Activated T-helper 1 cell treated with anti-CD3 and anti-CD28 coated beads, Interleukin-12 subunit alpha, Interleukin-12 subunit beta, Interleukin-2, Interleukin-4 antibody, amounts not matched to agents 30 ng/mL and 10 ng/mL and 1 ng/mL, durations not matched to agents 14 hours and 24 hours and 36 hours (primary cell): ENCODE results near the gene RPH3AL. TPM values are rescaled to one million over a fixed set of nuclear protein-coding genes. Genes with fewer than 3 reads are reported as not detected.

Experiments
- DNase-seq: peaks from one replicate; pipeline ENCODE4 v3.0.0; 2021; ENCODE audit warnings: low spot score
- H3K27ac Mint-ChIP-seq: one replicate; pipeline ENCODE4 v1.8.0; 2021; ENCODE audit warnings: mild to moderate bottlenecking, mixed read lengths
- H3K27me3 Mint-ChIP-seq: one replicate; pipeline ENCODE4 v1.8.0; 2022; ENCODE audit warnings: mild to moderate bottlenecking, moderate library complexity, mixed read lengths; ENCODE audit not compliant: insufficient read depth
- H3K36me3 Mint-ChIP-seq: one replicate; pipeline ENCODE4 v1.8.0; 2021; ENCODE audit warnings: low read depth, mixed read lengths
- H3K4me1 Mint-ChIP-seq: one replicate; pipeline ENCODE4 v1.8.0; 2021; ENCODE audit warnings: low read depth, mixed read lengths
- H3K4me3 Mint-ChIP-seq: one replicate; pipeline ENCODE4 v1.8.0; 2021; ENCODE audit warnings: mild to moderate bottlenecking, moderate library complexity, mixed read lengths
- H3K9me3 Mint-ChIP-seq: one replicate; pipeline ENCODE4 v1.8.0; 2021; ENCODE audit warnings: mixed read lengths
- intact Hi-C: fragments of 100-400 bp; cut with micrococcal nuclease; formaldehyde crosslinking; loops from one replicate; pipeline ENCODE4 v1.15.1; 2024
- total RNA-seq: library from RNA; stranded (reverse); gene quantifications from 2 replicates; pipeline ENCODE4 v1.2.3, GENCODE V29; 2022

RPH3AL gene
- total RNA-seq, 1 donor from 2014 or later = 2.3 TPM

DNA sequence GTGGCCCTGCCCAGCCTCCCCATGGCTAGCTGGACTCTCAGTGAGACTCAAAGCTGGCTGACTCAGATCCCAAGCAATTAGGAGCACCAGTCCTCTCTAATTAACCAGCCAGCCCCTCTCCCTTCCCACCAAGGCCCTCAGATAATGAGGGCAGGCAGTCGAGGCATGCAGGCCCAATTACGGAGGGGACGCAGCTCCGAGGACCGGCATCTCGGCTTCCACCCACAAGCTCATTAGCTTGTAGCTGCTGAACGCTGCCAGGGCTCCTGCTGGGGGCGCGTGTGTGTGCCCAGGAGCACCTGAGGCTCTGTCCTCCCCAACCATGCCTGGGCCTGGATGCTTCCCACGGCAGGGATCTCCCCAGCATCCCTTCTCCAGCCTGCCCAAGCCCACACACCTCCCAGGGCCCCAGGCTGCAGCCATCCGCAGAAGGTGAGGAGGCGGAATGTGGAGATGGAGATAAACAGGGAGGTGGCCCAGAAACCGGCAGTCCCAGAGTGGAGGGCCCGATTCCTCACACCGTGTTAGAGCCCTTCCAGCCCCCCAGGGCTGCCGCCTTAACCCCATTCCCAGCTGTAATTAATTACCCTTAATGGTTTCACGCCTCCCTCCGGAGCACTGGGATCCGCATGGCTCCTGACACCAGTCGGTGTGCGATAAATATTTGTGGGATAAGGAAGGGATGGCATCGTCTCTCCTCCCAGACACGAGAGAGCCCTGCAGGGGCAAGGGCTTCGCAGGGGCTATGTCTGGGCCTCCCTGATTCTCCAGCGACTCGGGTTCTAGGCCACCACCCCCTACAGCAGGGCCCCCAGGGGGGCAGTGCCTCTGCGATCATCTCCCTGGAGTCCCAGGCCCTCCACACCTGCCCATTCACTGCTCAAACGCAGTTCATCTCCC, 42.2 kb downstream of the RPH3AL start:
- intact Hi-C loops = no loop called here
- DNase-seq = no peak
- no peaks in the 10 kb centered on the region for H3K27me3 Mint-ChIP-seq
- no peaks in the 10 kb centered on the region for H3K36me3 Mint-ChIP-seq
- H3K9me3 Mint-ChIP-seq = peaks cover 9% of the 10 kb centered on the region
- no peaks in the 10 kb centered on the region for H3K4me1 Mint-ChIP-seq
- no peak overlapping the region for H3K4me3 Mint-ChIP-seq
- H3K27ac Mint-ChIP-seq = no peak overlapping the region

DNA sequence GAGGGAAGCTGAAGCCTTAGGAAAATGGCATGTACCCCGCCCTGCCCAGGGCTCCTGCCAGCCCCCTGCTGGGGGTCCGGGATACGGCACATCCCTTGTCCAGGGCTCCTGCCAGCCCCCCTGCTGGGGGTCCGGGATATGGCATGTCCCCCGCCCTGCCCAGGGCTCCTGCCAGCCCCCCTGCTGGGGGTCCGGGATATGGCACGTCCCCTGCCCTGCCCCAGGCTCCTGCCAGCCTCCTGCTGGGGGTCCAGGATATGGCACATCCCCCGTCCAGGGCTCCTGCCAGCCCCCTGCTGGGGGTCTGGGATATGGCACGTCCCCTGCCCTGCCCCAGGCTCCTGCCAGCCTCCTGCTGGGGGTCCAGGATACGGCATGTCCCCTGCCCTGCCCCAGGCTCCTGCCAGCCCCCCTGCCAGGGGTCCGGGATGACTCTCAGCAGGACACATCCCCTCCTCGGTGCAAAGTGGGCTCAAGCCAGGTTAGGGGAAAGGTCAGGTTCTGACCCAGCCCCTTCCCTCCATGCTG, 43.2 kb downstream of the RPH3AL start:
- H3K27ac Mint-ChIP-seq = no peak overlapping the region
- no peak overlapping the region for H3K4me3 Mint-ChIP-seq
- H3K9me3 Mint-ChIP-seq = peaks cover under 1% of the 10 kb centered on the region
- no peaks in the 10 kb centered on the region for H3K4me1 Mint-ChIP-seq
- H3K27me3 Mint-ChIP-seq = no peaks in the 10 kb centered on the region
- intact Hi-C loops = no loop called here
- DNase-seq = no peak
- H3K36me3 Mint-ChIP-seq = no peaks in the 10 kb centered on the region

- no peak for DNase-seq
- Mint-ChIP-seq H3K27ac (no peak overlapping the region), H3K4me3 (no peak overlapping the region), H3K4me1 (no peaks in the 10 kb centered on the region), H3K9me3 (no peaks in the 10 kb centered on the region), H3K36me3 (no peaks in the 10 kb centered on the region), H3K27me3 (peaks cover 2% of the 10 kb centered on the region)
- intact Hi-C loops = no loop called here
These were observed 44.7 kb downstream of the RPH3AL start for GRCh38 chr17:307741-308507.

- Mint-ChIP-seq H3K4me3 (no peak overlapping the region), H3K27ac (no peak overlapping the region), H3K36me3 (no peaks in the 10 kb centered on the region), H3K9me3 (no peaks in the 10 kb centered on the region), H3K27me3 (peaks cover 2% of the 10 kb centered on the region), H3K4me1 (no peaks in the 10 kb centered on the region)
- intact Hi-C loops = no loop called here
- DNase-seq = no peak
These were observed 45.3 kb downstream of the RPH3AL start for GRCh38 chr17:307295-307691.

- Mint-ChIP-seq H3K4me3 (no peak overlapping the region), H3K4me1 (no peaks in the 10 kb centered on the region)
- no peak for DNase-seq
These were observed 45.9 kb downstream of the RPH3AL start for GRCh38 chr17:306536-307294.

DNA sequence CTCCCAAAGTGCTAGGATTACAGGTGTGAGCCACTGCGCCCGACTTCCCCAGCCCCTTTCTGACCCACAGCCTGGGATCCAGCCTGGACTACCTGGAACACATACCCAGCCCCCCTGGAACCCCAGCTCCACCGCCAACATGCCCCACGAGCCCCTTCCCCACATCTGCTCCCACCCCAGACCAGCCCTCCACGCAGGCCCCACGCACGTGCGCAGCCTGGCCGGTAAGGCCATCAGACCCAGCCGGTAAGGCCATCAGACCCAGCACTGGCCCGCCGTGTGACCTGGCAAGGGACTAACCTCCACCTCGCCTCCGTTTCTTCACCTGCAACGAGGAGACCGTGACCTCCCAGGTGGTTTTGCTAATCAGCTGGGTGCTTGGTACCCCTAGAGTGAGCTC, 46.5 kb downstream of the RPH3AL start:
- DNase-seq = no peak
- intact Hi-C loops = no loop called here
- H3K27me3 Mint-ChIP-seq = peaks cover 2% of the 10 kb centered on the region
- no peak overlapping the region for H3K4me3 Mint-ChIP-seq
- no peak overlapping the region for H3K27ac Mint-ChIP-seq
- H3K36me3 Mint-ChIP-seq = no peaks in the 10 kb centered on the region
- no peaks in the 10 kb centered on the region for H3K4me1 Mint-ChIP-seq
- H3K9me3 Mint-ChIP-seq = no peaks in the 10 kb centered on the region

More at GRCh38 chr17:306536-307294, 45.9 kb downstream of the RPH3AL start:
- no peak overlapping the region for H3K27ac Mint-ChIP-seq
- no peaks in the 10 kb centered on the region for H3K36me3 Mint-ChIP-seq
- no peaks in the 10 kb centered on the region for H3K9me3 Mint-ChIP-seq
- peaks cover 2% of the 10 kb centered on the region for H3K27me3 Mint-ChIP-seq
- intact Hi-C loops = no loop called here

DNA sequence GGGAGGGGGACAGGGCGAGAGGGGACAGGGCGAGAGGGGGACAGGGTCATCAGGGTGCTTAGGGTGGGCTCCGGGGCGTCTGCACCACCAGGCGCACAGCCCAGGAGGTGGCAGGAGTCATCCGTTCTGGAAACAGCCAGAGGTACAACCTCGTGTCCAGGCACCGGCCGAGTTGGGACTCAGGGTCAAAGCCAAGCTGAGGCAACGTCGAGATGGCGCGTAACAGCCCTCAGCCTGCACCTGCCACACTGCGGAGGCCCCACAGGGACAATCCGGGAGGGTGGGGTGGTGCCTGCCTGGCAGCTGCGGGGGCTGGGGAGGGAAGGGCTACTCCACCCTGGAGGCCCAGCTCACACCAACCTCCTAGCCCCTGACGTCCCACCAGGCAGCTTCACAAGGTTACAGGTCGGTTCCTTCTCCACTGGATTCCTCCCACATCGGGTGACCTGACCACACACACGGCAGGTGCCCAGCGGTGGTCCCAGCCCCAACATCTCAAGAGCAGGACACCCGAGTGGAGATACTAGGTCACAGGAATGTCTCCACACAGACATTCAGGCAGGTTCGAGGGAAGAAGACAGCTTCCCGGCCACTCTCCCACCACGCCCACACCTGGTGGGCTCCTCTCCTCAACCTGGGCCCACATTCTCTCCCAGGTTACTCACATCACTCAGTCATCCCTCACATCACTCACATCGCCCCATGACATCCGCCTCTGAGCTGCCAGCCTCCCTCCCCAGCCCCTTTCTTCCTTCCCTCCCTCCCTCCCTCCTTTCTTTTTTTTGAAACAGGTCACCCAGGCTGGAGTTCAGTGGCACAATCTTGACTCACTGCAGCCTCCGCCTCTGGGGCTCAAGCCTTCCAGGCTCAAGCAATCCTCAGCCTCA, 47.3 kb downstream of the RPH3AL start:
- no peak overlapping the region for H3K27ac Mint-ChIP-seq
- H3K4me1 Mint-ChIP-seq = no peaks in the 10 kb centered on the region
- H3K4me3 Mint-ChIP-seq = no peak overlapping the region
- DNase-seq = no peak
- intact Hi-C loops = no loop called here
- peaks cover 2% of the 10 kb centered on the region for H3K27me3 Mint-ChIP-seq
- H3K9me3 Mint-ChIP-seq = no peaks in the 10 kb centered on the region
- no peaks in the 10 kb centered on the region for H3K36me3 Mint-ChIP-seq

GRCh38 chr17:304461-304860, 48.1 kb downstream of the RPH3AL start:
- Mint-ChIP-seq H3K4me1 (no peaks in the 10 kb centered on the region), H3K4me3 (no peak overlapping the region), H3K27me3 (peaks cover 2% of the 10 kb centered on the region), H3K27ac (no peak overlapping the region), H3K36me3 (no peaks in the 10 kb centered on the region), H3K9me3 (no peaks in the 10 kb centered on the region)
- intact Hi-C loops = no loop called here
- DNase-seq = no peak

DNA sequence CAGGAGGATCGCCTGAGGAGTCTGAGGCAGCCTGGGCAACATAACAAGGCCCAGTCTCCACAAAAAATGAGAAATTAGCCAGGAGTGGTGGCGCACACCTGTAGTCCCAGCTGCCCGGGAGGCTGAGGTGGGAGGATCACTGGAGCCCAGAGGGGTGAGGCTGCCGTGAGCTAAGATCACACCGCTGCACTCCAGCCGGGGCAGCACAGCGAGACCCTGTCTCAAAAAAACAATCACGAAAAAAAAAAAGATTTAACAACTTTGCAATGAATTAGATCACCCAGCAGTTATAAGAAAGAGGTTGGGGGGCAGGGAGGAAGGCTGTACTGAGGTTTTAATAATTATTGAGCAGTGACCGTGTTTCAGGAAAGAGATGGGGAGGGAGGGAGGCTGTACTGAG, 49.4 kb downstream of the RPH3AL start:
- Mint-ChIP-seq H3K9me3 (no peaks in the 10 kb centered on the region), H3K4me1 (no peaks in the 10 kb centered on the region), H3K27me3 (peaks cover 2% of the 10 kb centered on the region), H3K27ac (no peak overlapping the region), H3K4me3 (no peak overlapping the region), H3K36me3 (no peaks in the 10 kb centered on the region)
- DNase-seq = no peak
- intact Hi-C loops = no loop called here

- Mint-ChIP-seq H3K9me3 (no peaks in the 10 kb centered on the region), H3K27me3 (peaks cover 2% of the 10 kb centered on the region), H3K36me3 (no peaks in the 10 kb centered on the region), H3K27ac (no peak overlapping the region), H3K4me1 (no peaks in the 10 kb centered on the region), H3K4me3 (no peak overlapping the region)
- DNase-seq = no peak
- intact Hi-C loops = no loop called here
These were observed 50.3 kb downstream of the RPH3AL start for GRCh38 chr17:302300-302698.

DNA sequence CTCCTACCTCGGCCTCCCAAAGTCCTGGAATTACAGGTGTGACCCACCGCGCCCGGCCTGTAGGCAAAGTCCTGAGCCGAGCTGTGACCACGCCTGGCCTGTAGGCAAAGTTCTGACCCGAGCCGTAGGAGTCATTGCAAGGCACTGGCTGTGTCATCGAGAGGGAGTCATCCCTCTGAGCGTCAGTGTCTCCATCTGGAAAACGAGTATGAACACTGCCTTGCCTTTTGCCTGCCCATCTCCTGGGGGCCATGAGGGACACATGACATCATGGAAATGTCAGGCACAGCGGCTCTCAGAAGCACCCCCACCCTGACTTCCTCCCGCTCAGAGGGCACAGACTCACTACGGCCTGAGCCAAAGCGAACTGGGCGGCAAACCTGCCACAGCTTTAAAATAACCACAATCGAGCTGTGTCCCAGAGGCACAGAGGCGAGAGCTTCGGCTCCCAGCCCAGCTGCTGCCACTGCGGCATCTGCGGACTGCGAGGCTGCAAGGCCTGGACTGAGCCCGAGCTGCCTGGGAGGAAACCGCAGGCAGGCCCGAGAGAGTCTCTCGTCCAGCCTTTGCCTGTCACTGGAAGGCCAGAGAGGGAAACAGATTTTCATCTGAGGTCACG, 50.8 kb downstream of the RPH3AL start:
- intact Hi-C loops = no loop called here
- Mint-ChIP-seq H3K9me3 (no peaks in the 10 kb centered on the region), H3K4me1 (no peaks in the 10 kb centered on the region), H3K27me3 (peaks cover 2% of the 10 kb centered on the region), H3K4me3 (no peak overlapping the region), H3K36me3 (no peaks in the 10 kb centered on the region), H3K27ac (no peak overlapping the region)
- no peak for DNase-seq

GRCh38 chr17:300881-301280, 51.7 kb downstream of the RPH3AL start:
- H3K36me3 Mint-ChIP-seq = no peaks in the 10 kb centered on the region
- no peaks in the 10 kb centered on the region for H3K9me3 Mint-ChIP-seq
- intact Hi-C loops = no loop called here
- H3K27me3 Mint-ChIP-seq = peaks cover 2% of the 10 kb centered on the region
- no peaks in the 10 kb centered on the region for H3K4me1 Mint-ChIP-seq
- H3K4me3 Mint-ChIP-seq = no peak overlapping the region
- no peak overlapping the region for H3K27ac Mint-ChIP-seq
- no peak for DNase-seq
